Activated T-helper 9 cell treated with anti-CD3 and anti-CD28 coated beads, Interleukin-2, amount 50 U/mL, for 16 hours (primary cell): ENCODE results near the gene CPNE8.

Source experiments
- DNase-seq: peaks from one replicate; pipeline ENCODE4 v3.0.0-alpha.2; 2020; ENCODE audit warnings: low read depth

Gene CPNE8

GRCh38 chr12:38629064-38629463, 276.3 kb downstream of the CPNE8 start:
- DNase-seq = no peak

- no peak for DNase-seq
These were observed 277.1 kb downstream of the CPNE8 start for GRCh38 chr12:38628288-38628687.

- no peak for DNase-seq
These were observed 280.1 kb downstream of the CPNE8 start for GRCh38 chr12:38625306-38625705.

- DNase-seq = no peak
These were observed 291.2 kb downstream of the CPNE8 start for GRCh38 chr12:38614171-38614570.

- no peak for DNase-seq
These were observed 294.5 kb downstream of the CPNE8 start for GRCh38 chr12:38610808-38611350.

- no peak for DNase-seq
These were observed 298.1 kb downstream of the CPNE8 start for GRCh38 chr12:38607295-38607694.
